Tibial artery (tissue), 4 donors: Measurements from ENCODE around the gene DTHD1.

Experiments used
- DNase-seq, 2 donors: peaks; one replicate each; pipeline ENCODE4 v3.0.0-alpha.2; 2019
- H3K27ac ChIP-seq, 2 donors: fragments of 200-600 bp; sonication (generic) in 1 of 2; 1 replicate in 1 of 2; 2 replicates in 1 of 2; pipeline ENCODE4 v1.5.1; 2018 to 2019; ENCODE audit warnings: mild to moderate bottlenecking in 1 of 2
- H3K27me3 ChIP-seq, 2 donors: fragments of 200-600 bp; sonication (generic) in 1 of 2; one replicate each; pipeline versions ENCODE4 v1.5.1 to v1.6.0; 2016 to 2019
- H3K36me3 ChIP-seq, 3 donors: fragments of 200-600 bp; sonication (generic) in 2 of 3; one replicate each; pipeline ENCODE4 v1.5.1; 2016 to 2019; ENCODE audit warnings: mild to moderate bottlenecking in 2 of 3
- H3K4me1 ChIP-seq, 4 donors: fragments of 200-600 bp; sonication (generic) in 2 of 4; 1 replicate in 3 of 4; 2 replicates in 1 of 4; pipeline ENCODE4 v1.5.1; 2016 to 2019
- H3K4me3 ChIP-seq, 2 donors: fragments of 200-600 bp; sonication (generic) in 1 of 2; 1 replicate in 1 of 2; 2 replicates in 1 of 2; pipeline ENCODE4 v1.5.1; 2018 to 2019; ENCODE audit warnings: mild to moderate bottlenecking in 2 of 2
- H3K9me3 ChIP-seq, 3 donors: fragments of 200-600 bp; sonication (generic) in 1 of 3; one replicate each; pipeline ENCODE4 v1.5.1; 2016 to 2019
- intact Hi-C: fragments of 100-400 bp; cut with DNase I; formaldehyde crosslinking; loops from one replicate; pipeline ENCODE4 v1.15.0; 2023; ENCODE audit warnings: low total_unique reads
- TF ChIP-seq, protein P1 (sequence below), 2 experiments: fragments of 200-600 bp in 1 of 2; fragments of 450-650 bp in 1 of 2; IDR thresholded peaks; one replicate each; pipeline ENCODE4 v1.5.1; 2017 to 2019; ENCODE audit warnings: antibody characterized with exemption in 2 of 2, mild to moderate bottlenecking in 1 of 2, moderate library complexity in 1 of 2

The DTHD1 gene

DNA sequence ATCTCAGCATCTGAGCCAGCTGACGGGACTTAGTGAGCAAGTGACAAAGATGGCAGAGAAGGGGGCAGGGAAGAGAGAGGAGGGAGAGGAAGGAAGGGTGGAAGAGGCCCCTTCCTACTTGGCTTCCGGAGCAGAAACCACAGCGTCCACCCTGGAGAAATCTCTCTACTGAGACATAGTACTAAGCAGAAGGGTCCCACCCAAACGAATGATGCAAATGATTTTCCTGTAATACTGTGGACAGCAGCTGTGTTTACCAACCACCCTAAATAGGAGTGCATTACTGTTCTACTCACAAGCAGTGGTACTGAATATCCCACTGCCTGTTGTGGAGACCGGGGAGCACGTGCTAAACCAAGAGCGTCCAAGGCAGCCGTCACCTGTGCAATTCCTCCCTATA, 29.4 kb downstream of the DTHD1 start:
- intact Hi-C loops, result no loop called here
- no peaks in the 10 kb centered on the region for H3K9me3 ChIP-seq
- H3K36me3 ChIP-seq, result no peaks in the 10 kb centered on the region
- no peaks in the 10 kb centered on the region for H3K27me3 ChIP-seq
- no peaks in the 10 kb centered on the region for H3K4me1 ChIP-seq
- no peak overlapping the region for H3K4me3 ChIP-seq
- TF ChIP-seq, protein P1, sequence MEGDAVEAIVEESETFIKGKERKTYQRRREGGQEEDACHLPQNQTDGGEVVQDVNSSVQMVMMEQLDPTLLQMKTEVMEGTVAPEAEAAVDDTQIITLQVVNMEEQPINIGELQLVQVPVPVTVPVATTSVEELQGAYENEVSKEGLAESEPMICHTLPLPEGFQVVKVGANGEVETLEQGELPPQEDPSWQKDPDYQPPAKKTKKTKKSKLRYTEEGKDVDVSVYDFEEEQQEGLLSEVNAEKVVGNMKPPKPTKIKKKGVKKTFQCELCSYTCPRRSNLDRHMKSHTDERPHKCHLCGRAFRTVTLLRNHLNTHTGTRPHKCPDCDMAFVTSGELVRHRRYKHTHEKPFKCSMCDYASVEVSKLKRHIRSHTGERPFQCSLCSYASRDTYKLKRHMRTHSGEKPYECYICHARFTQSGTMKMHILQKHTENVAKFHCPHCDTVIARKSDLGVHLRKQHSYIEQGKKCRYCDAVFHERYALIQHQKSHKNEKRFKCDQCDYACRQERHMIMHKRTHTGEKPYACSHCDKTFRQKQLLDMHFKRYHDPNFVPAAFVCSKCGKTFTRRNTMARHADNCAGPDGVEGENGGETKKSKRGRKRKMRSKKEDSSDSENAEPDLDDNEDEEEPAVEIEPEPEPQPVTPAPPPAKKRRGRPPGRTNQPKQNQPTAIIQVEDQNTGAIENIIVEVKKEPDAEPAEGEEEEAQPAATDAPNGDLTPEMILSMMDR (IDR thresholded peaks at IDR 0.05), result no peak
- peak; percentile 60 to 65 for DNase-seq
- no peak overlapping the region for H3K27ac ChIP-seq

DNA sequence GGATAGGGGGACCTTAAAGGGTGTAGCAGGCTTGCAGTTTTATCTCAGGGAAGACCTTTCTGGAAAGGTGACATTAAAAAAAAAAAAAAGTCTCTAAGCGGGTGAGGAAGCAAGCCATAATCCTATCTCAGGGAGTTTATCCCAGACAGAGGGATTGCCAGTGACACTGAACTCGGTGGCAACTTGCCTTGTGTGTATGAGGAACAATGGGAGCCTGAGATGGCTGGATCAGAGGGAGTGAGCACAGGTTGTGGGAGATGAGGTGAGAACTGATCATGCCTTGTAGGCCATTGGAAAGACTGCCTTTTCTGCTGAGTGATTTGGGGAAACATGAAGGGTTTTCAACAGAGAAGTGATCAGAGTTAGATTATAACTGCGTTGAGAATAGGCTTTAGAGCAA, 31.1 kb downstream of the DTHD1 start:
- Histone ChIP-seq H3K4me1 (no peaks in the 10 kb centered on the region), H3K9me3 (no peaks in the 10 kb centered on the region), H3K36me3 (no peaks in the 10 kb centered on the region), H3K27me3 (no peaks in the 10 kb centered on the region), H3K27ac (no peak overlapping the region), H3K4me3 (no peak overlapping the region)
- no peak for DNase-seq
- intact Hi-C loops, result no loop called here
- TF ChIP-seq, protein P1 (IDR thresholded peaks at IDR 0.05), result no peak

DNA sequence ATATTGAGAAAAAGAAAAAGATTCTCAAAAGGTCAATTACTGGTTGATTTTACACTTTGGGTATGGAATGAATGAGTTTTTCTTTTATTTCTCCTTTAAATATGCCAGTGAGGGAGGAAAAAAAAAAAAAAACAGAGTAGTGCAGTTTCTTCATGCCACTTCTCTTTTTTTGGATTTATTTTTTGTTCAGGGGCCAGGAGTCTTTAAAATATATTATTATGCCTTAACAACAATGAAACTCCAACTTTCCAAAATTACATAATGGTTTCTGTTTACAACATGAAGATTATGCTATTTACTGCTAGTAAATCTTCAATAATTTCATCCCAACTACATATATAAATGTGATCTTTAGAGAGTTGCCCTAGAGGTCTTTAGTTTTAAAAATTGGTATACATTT, 31.9 kb downstream of the DTHD1 start:
- TF ChIP-seq, protein P1 (IDR thresholded peaks at IDR 0.05), result no peak
- Histone ChIP-seq H3K27ac (no peak overlapping the region), H3K4me3 (no peak overlapping the region), H3K27me3 (no peaks in the 10 kb centered on the region), H3K9me3 (no peaks in the 10 kb centered on the region), H3K4me1 (no peaks in the 10 kb centered on the region), H3K36me3 (no peaks in the 10 kb centered on the region)
- intact Hi-C loops, result no loop called here
- DNase-seq, result no peak

DNA sequence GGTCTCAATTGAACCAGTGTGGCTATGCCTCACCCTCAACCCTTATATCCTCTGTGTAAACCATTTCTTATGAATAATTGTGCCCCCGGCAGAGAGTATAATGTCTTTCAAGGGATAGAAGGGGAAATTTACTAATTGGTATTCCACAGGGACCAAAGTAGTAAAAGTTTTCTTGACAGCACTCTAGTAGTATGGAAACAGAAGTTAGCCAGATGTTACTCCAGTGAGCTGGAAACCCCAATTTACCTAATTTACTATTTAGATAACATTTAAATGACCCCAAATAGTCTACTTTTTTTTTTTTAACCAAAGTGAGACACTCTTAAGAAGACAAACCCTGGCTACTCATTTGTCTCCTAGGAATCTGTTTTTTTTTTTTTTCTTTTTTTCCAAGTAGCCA, 32.3 kb downstream of the DTHD1 start:
- Histone ChIP-seq H3K9me3 (no peaks in the 10 kb centered on the region), H3K36me3 (no peaks in the 10 kb centered on the region), H3K27ac (no peak overlapping the region), H3K27me3 (no peaks in the 10 kb centered on the region), H3K4me3 (no peak overlapping the region), H3K4me1 (no peaks in the 10 kb centered on the region)
- TF ChIP-seq, protein P1 (IDR thresholded peaks at IDR 0.05), result no peak
- intact Hi-C loops, result no loop called here
- DNase-seq, result no peak

DNA sequence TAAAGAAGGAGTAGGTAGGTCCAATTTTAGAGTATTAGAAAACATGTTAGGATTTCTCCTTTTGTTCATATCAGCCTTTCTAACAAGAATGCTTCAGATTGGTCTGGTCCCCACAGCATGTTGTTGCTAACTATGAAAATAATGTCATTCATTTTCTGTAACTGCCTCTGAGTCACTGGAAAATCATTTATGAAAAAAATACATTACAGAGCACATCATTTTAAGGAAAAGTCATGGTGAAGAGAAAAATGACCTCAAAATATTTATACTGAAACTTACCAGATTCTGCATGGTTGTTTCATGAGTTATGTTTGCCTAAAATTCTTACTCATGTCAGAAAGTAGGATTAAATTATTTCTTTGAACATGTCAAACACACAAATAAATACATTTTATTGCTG, 35.2 kb downstream of the DTHD1 start:
- H3K27me3 ChIP-seq, result no peaks in the 10 kb centered on the region
- intact Hi-C loops, result no loop called here

More for the DNA sequence above, 35.2 kb downstream of the DTHD1 start:
- no peak for DNase-seq
- Histone ChIP-seq H3K4me1 (no peaks in the 10 kb centered on the region), H3K9me3 (no peaks in the 10 kb centered on the region), H3K36me3 (no peaks in the 10 kb centered on the region), H3K4me3 (no peak overlapping the region), H3K27ac (no peak overlapping the region)
- TF ChIP-seq, protein P1 (IDR thresholded peaks at IDR 0.05), result no peak
